Measurements from ENCODE around the gene GFRA1. TPM values are rescaled to one million over a fixed set of nuclear protein-coding genes. Genes with fewer than 3 reads are reported as not detected.

The GFRA1 gene
- total RNA-seq, 1 experiment from 2014 or later: 0.30 TPM

DNA sequence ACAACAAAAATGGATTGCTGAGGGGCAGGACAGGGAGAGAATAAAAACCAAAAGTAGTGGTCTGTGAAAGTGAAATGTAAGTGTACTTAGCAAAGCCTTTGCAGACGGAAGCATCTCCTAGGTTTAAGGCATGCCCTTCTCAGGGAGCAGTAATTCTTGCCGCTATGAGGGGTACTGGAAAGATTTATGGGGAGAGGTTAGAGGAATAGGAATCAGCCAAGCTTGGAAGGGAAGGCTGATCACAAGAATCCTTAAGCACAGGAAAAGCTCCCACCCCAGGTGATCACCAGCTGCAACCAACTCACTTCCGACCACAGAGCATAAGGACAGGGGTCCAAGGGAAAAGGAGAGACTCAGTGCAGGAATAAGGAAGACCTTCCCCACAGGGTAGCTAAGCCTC, 10.3 kb downstream of the GFRA1 start:
- H3K36me3 ChIP-seq (ENCODE audit: control insufficient read depth in 1 of 2, insufficient read depth in 2 of 2, low read length in 2 of 2): no peaks in the 10 kb centered on the region
- no peak overlapping the region for H2AFZ ChIP-seq (ENCODE audit: low read depth, low read length, poor library complexity, severe bottlenecking)
- ATAC-seq (no peak), DNase-seq (ENCODE audit: low read depth, low spot score) (no peak)
- no peak for TF ChIP-seq EZH2 (IDR thresholded peaks at IDR 0.05)
- TF ChIP-seq EZH2phosphoT487 (IDR thresholded peaks at IDR 0.05; ENCODE audit: borderline replicate concordance): no peak
- TF ChIP-seq MAX (IDR thresholded peaks at IDR 0.05): no peak
- no peak for TF ChIP-seq SRF (IDR thresholded peaks at IDR 0.05; ENCODE audit: low read depth)
- no peak for TF ChIP-seq POLR2AphosphoS5 (IDR thresholded peaks at IDR 0.05; ENCODE audit: low read depth, low read length)
- TF ChIP-seq RAD21 (IDR thresholded peaks at IDR 0.05; ENCODE audit: low read depth): no peak
- TF ChIP-seq FOSL1 (IDR thresholded peaks at IDR 0.05; ENCODE audit: low read depth): no peak
- TF ChIP-seq POLR2A (IDR thresholded peaks at IDR 0.05; ENCODE audit: borderline replicate concordance, extremely low read depth, insufficient read depth, insufficient read length): no peak
- no peak for TF ChIP-seq ZNF274 (IDR thresholded peaks at IDR 0.05; ENCODE audit: low read depth, low read length)
- no peak for TF ChIP-seq CEBPB (IDR thresholded peaks at IDR 0.05; ENCODE audit: low read depth)
- no peaks in the 10 kb centered on the region for H3K4me1 ChIP-seq (ENCODE audit: control insufficient read depth in 1 of 2, insufficient read depth in 2 of 2, low read length in 2 of 2)
- BruUV-seq (replicated peaks): no TSS peak
- no peak overlapping the region for H3K4me2 ChIP-seq (ENCODE audit: low read length)
- ChIA-PET POLR2A (no interaction called here), RAD21 (ENCODE audit: low non-redundant PET in 1 of 2, low total read pairs in 2 of 2, uncharacterized antibody in 2 of 2, unreplicated experiment in 2 of 2) (no interaction called here), CTCF (no interaction called here)
- H3K27ac ChIP-seq (ENCODE audit: low read depth, low read length): no peak overlapping the region
- no peak overlapping the region for H3K9ac ChIP-seq (ENCODE audit: low read length)
- no peak overlapping the region for H3K4me3 ChIP-seq (replicated peaks in 1 of 2; ENCODE audit: low read depth in 1 of 2, low read length in 2 of 2)
- peaks cover 59% of the 10 kb centered on the region for H3K27me3 ChIP-seq (ENCODE audit: insufficient read depth, low read length)
- no peaks in the 10 kb centered on the region for H3K79me2 ChIP-seq (ENCODE audit: insufficient read depth, low read length)
- H4K20me1 ChIP-seq (ENCODE audit: insufficient read depth): no peaks in the 10 kb centered on the region
- no peaks in the 10 kb centered on the region for H3K9me2 ChIP-seq (ENCODE audit: insufficient read depth)
- intact Hi-C loops (cut with micrococcal nuclease): no loop called here
- H3K9me3 ChIP-seq (ENCODE audit: control insufficient read depth in 1 of 2, insufficient read depth in 1 of 2, low read depth in 1 of 2, low read length in 2 of 2): no peaks in the 10 kb centered on the region

- ChIA-PET CTCF (interaction anchor here (0.6 kb wide), 1 partner anchor 367 kb away, joined by 3 read pairs; no protein-coding TSS in a partner anchor), RAD21 (ENCODE audit: low non-redundant PET in 1 of 2, low total read pairs in 2 of 2, uncharacterized antibody in 2 of 2, unreplicated experiment in 2 of 2) (no interaction called here), POLR2A (no interaction called here)
- H3K9me2 ChIP-seq (ENCODE audit: insufficient read depth): no peaks in the 10 kb centered on the region
- no peak overlapping the region for H3K4me3 ChIP-seq (replicated peaks in 1 of 2; ENCODE audit: low read depth in 1 of 2, low read length in 2 of 2)
- H2AFZ ChIP-seq (ENCODE audit: low read depth, low read length, poor library complexity, severe bottlenecking): no peak overlapping the region
- H3K27me3 ChIP-seq (ENCODE audit: insufficient read depth, low read length): peaks cover 56% of the 10 kb centered on the region
- no peak overlapping the region for H3K4me2 ChIP-seq (ENCODE audit: low read length)
- intact Hi-C loops (cut with micrococcal nuclease): no loop called here
- no peak overlapping the region for H3K9ac ChIP-seq (ENCODE audit: low read length)
- no peaks in the 10 kb centered on the region for H3K9me3 ChIP-seq (ENCODE audit: control insufficient read depth in 1 of 2, insufficient read depth in 1 of 2, low read depth in 1 of 2, low read length in 2 of 2)
- no peaks in the 10 kb centered on the region for H4K20me1 ChIP-seq (ENCODE audit: insufficient read depth)
- no peaks in the 10 kb centered on the region for H3K4me1 ChIP-seq (ENCODE audit: control insufficient read depth in 1 of 2, insufficient read depth in 2 of 2, low read length in 2 of 2)
- no peaks in the 10 kb centered on the region for H3K79me2 ChIP-seq (ENCODE audit: insufficient read depth, low read length)
- DNase-seq (ENCODE audit: low read depth, low spot score) (no peak), ATAC-seq (no peak)
- no peak overlapping the region for H3K27ac ChIP-seq (ENCODE audit: low read depth, low read length)
- BruUV-seq (replicated peaks): no TSS peak
- H3K36me3 ChIP-seq (ENCODE audit: control insufficient read depth in 1 of 2, insufficient read depth in 2 of 2, low read length in 2 of 2): no peaks in the 10 kb centered on the region
- no peak for TF ChIP-seq ZFX (IDR thresholded peaks at IDR 0.05)
- no peak for TF ChIP-seq SIN3A (IDR thresholded peaks at IDR 0.05; ENCODE audit: low read depth)
- TF ChIP-seq RAD21 (IDR thresholded peaks at IDR 0.05; ENCODE audit: low read depth): no peak
- TF ChIP-seq REST (IDR thresholded peaks at IDR 0.05; ENCODE audit: low read depth): no peak
- TF ChIP-seq, protein P1, sequence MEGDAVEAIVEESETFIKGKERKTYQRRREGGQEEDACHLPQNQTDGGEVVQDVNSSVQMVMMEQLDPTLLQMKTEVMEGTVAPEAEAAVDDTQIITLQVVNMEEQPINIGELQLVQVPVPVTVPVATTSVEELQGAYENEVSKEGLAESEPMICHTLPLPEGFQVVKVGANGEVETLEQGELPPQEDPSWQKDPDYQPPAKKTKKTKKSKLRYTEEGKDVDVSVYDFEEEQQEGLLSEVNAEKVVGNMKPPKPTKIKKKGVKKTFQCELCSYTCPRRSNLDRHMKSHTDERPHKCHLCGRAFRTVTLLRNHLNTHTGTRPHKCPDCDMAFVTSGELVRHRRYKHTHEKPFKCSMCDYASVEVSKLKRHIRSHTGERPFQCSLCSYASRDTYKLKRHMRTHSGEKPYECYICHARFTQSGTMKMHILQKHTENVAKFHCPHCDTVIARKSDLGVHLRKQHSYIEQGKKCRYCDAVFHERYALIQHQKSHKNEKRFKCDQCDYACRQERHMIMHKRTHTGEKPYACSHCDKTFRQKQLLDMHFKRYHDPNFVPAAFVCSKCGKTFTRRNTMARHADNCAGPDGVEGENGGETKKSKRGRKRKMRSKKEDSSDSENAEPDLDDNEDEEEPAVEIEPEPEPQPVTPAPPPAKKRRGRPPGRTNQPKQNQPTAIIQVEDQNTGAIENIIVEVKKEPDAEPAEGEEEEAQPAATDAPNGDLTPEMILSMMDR (IDR thresholded peaks at IDR 0.05 in 2 of 3, conservative IDR thresholded peaks at IDR 0.05 in 1 of 3; ENCODE audit: borderline replicate concordance in 1 of 3, insufficient read depth in 1 of 3, low read depth in 2 of 3, low read length in 2 of 3): no peak
- TF ChIP-seq, protein P2, sequence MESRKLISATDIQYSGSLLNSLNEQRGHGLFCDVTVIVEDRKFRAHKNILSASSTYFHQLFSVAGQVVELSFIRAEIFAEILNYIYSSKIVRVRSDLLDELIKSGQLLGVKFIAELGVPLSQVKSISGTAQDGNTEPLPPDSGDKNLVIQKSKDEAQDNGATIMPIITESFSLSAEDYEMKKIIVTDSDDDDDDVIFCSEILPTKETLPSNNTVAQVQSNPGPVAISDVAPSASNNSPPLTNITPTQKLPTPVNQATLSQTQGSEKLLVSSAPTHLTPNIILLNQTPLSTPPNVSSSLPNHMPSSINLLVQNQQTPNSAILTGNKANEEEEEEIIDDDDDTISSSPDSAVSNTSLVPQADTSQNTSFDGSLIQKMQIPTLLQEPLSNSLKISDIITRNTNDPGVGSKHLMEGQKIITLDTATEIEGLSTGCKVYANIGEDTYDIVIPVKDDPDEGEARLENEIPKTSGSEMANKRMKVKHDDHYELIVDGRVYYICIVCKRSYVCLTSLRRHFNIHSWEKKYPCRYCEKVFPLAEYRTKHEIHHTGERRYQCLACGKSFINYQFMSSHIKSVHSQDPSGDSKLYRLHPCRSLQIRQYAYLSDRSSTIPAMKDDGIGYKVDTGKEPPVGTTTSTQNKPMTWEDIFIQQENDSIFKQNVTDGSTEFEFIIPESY (IDR thresholded peaks at IDR 0.05; ENCODE audit: extremely low read depth, insufficient replicate concordance, low read length): no peak
Measured at GRCh38 chr10:116260599-116260998, 12.4 kb downstream of the GFRA1 start.
